ENCODE data around the gene ZNFX1. TPM values are rescaled to one million over a fixed set of nuclear protein-coding genes. Genes with fewer than 3 reads are reported as not detected.

Gene ZNFX1
- total and polyA plus RNA-seq, 2 donors from 2014 or later, result 8.0 to 44.0 TPM

DNA sequence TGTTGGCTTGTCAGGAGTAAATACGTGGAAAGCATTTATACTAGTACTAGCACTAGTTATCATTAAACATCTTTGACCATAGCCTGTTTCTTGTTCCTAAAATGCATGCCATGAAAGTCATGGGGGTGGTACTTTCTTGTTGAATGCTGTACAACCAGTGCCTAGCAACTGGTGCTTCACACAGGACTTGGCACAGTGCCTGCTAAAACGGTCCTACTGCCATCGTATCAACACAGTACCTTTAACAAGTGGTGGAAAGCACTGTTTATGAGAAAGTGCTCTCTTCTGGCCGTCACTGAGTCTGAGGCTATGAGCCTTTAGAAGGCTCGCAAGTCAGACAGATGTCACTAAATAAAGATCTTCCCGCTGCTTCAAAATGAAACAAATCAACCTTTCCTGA lies 21.6 kb downstream of the ZNFX1 start:
- peaks cover 11 to 69% (median 49%) of the 10 kb centered on the region in 3 donors for H3K36me3 ChIP-seq (ENCODE audit: control insufficient read depth in 2 of 3, insufficient read depth in 3 of 3, low read length in 3 of 3)

DNA sequence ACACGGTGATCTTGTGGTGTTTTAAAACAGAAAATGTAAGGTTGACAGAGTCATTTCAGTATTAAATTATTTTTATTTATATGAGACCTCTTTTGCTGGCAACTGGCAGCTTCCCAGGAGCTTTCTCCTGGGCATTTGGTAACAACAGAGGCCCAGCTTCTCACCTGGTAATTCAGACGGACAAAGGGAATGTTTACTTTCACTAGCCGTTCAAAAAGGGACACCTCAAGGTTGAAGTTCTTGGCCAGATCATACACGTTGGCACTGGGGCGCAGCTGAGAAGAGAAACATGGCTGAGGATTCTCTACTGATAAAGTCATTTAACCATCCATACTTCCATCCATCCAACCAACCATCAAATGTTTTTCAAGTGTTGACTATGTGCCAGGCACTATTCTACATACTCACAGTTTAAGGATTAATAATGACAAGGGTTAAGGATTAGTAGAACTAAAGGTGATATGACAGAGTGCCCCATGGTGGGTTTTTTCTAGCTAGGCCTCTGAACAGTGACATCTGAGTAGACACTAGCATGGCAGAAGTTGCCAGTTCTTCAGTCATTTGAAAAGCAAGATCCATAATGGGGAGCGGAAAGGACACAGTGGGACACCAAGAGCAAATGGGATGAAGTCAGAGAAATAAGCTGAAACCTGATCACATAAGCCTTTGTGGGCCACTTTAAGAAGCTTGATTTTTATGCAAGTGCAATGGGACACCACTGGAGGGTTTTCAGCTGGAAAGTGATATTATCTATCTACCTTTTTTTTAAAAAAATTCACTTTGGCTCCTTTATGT lies 25.1 kb downstream of the ZNFX1 start:
- Histone ChIP-seq H3K27me3 (ENCODE audit: control insufficient read depth, insufficient read depth, low read length) (no peaks in the 10 kb centered on the region), H3K4me3 (ENCODE audit: low read length in 3 of 3) (no peak overlapping the region), H3K36me3 (ENCODE audit: control insufficient read depth in 2 of 3, insufficient read depth in 3 of 3, low read length in 3 of 3) (peaks cover 8 to 73% (median 62%) of the 10 kb centered on the region in 3 donors), H3K4me1 (ENCODE audit: control insufficient read depth in 2 of 3, insufficient read depth in 2 of 3, low read depth in 1 of 3, low read length in 3 of 3) (peaks cover 0 to 8% (median 0%) of the 10 kb centered on the region in 3 donors), H3K27ac (ENCODE audit: low read depth in 2 of 2, low read length in 2 of 2) (no peak overlapping the region), H3K9ac (ENCODE audit: low read length in 3 of 3) (no peak overlapping the region), H3K9me3 (ENCODE audit: control insufficient read depth in 2 of 3, insufficient read depth in 1 of 3, low read length in 3 of 3) (no peaks in the 10 kb centered on the region)
- FAIRE-seq (no peak), DNase-seq (no peak)
- intact Hi-C loops (cut with DNase I), result no loop called here
- TF ChIP-seq, protein P1, sequence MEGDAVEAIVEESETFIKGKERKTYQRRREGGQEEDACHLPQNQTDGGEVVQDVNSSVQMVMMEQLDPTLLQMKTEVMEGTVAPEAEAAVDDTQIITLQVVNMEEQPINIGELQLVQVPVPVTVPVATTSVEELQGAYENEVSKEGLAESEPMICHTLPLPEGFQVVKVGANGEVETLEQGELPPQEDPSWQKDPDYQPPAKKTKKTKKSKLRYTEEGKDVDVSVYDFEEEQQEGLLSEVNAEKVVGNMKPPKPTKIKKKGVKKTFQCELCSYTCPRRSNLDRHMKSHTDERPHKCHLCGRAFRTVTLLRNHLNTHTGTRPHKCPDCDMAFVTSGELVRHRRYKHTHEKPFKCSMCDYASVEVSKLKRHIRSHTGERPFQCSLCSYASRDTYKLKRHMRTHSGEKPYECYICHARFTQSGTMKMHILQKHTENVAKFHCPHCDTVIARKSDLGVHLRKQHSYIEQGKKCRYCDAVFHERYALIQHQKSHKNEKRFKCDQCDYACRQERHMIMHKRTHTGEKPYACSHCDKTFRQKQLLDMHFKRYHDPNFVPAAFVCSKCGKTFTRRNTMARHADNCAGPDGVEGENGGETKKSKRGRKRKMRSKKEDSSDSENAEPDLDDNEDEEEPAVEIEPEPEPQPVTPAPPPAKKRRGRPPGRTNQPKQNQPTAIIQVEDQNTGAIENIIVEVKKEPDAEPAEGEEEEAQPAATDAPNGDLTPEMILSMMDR (IDR thresholded peaks at IDR 0.05; ENCODE audit: borderline replicate concordance, extremely low read depth, insufficient read depth), result no peak

More for the DNA sequence above, 21.6 kb downstream of the ZNFX1 start:
- TF ChIP-seq, protein P1 (IDR thresholded peaks at IDR 0.05; ENCODE audit: borderline replicate concordance, extremely low read depth, insufficient read depth), result no peak
- Histone ChIP-seq H3K9ac (ENCODE audit: low read length in 3 of 3) (no peak overlapping the region), H3K27me3 (ENCODE audit: control insufficient read depth, insufficient read depth, low read length) (no peaks in the 10 kb centered on the region), H3K27ac (ENCODE audit: low read depth in 2 of 2, low read length in 2 of 2) (no peak overlapping the region), H3K4me1 (ENCODE audit: control insufficient read depth in 2 of 3, insufficient read depth in 2 of 3, low read depth in 1 of 3, low read length in 3 of 3) (no peaks in the 10 kb centered on the region), H3K4me3 (ENCODE audit: low read length in 3 of 3) (no peak overlapping the region), H3K9me3 (ENCODE audit: control insufficient read depth in 2 of 3, insufficient read depth in 1 of 3, low read length in 3 of 3) (no peaks in the 10 kb centered on the region)
- no peak for FAIRE-seq
- no peak for DNase-seq
- intact Hi-C loops (cut with DNase I), result no loop called here

DNA sequence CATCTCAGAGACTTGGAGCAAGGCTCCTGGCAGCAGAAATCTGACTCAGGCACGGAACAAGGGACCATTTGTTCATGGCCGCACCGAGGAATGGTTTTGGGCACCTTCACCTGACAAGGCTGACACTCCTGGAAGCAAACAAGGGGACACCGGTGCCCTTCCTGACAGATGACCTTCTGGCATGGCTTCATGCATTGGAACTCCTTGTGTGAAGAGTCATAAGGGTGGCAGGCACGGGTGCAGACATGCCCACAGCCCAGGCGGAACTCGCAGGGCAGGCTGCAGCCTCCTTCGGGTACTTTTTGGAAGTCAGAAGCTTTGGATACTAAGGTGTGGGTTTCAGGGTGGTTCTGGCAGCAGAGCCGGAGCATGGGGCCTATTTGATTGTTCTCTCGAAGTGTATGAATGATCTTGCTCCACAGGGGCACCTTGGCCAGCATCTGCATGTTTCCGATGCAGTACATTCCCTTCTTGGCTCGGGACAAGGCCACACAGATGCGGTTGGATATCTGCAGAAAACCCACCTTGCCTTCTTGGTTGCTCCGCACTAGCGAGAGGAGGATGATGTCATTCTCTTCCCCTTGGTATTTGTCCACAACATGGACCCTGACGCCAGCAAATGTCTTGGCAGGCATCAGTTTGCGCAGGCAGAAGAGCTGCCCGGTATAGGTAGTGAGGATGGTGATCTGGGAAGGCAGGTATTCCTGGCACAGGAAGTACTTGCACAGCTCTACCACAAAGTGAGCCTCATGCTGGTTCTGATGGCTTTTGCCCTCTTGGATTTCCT lies 28.8 kb downstream of the ZNFX1 start:
- Histone ChIP-seq H3K27me3 (ENCODE audit: control insufficient read depth, insufficient read depth, low read length) (no peaks in the 10 kb centered on the region), H3K36me3 (ENCODE audit: control insufficient read depth in 2 of 3, insufficient read depth in 3 of 3, low read length in 3 of 3) (peaks cover 9 to 64% (median 47%) of the 10 kb centered on the region in 3 donors), H3K4me1 (ENCODE audit: control insufficient read depth in 2 of 3, insufficient read depth in 2 of 3, low read depth in 1 of 3, low read length in 3 of 3) (peaks cover 0 to 10% (median 0%) of the 10 kb centered on the region in 3 donors), H3K9ac (ENCODE audit: low read length in 3 of 3) (no peak overlapping the region), H3K27ac (ENCODE audit: low read depth in 2 of 2, low read length in 2 of 2) (no peak overlapping the region), H3K4me3 (ENCODE audit: low read length in 3 of 3) (no peak overlapping the region), H3K9me3 (ENCODE audit: control insufficient read depth in 2 of 3, insufficient read depth in 1 of 3, low read length in 3 of 3) (no peaks in the 10 kb centered on the region)
- FAIRE-seq, result no peak
- intact Hi-C loops (cut with DNase I), result no loop called here
- DNase-seq, result no peak
- TF ChIP-seq, protein P1 (IDR thresholded peaks at IDR 0.05; ENCODE audit: borderline replicate concordance, extremely low read depth, insufficient read depth), result no peak
